ENCODE results near the gene AASS. TPM values are rescaled to one million over a fixed set of nuclear protein-coding genes. Genes with fewer than 3 reads are reported as not detected.

Gene AASS
- total RNA-seq, 1 experiment from 2014 or later: 11.3 TPM

DNA sequence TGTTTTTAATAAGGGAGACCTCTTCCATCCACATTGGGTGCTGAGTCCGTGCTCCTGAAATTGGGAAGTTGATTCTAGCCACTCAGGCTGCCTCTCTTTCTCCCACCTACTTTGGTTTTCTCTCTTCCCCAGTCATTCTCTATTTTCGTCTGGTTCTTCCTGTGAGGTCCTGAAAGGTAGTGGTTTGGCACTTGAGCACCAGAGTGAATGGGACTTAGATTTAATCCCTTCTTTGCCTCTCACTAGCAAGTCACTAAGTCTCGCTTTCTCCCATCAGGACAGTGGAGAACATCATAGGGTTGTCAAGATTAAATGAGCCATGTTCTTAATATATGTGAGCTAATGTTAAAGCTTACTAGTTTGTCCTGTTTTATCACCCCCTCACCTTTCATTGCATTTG, 4.0 kb upstream of the AASS start:
- Histone ChIP-seq H3K27me3 (replicated peaks; ENCODE audit: control insufficient read depth, insufficient read depth, low read length) (no peaks in the 10 kb centered on the region), H3K9me3 (no peaks in the 10 kb centered on the region), H3K36me3 (ENCODE audit: control insufficient read depth, insufficient read depth, low read length) (no peaks in the 10 kb centered on the region), H3K4me1 (peaks cover 24% of the 10 kb centered on the region), H3K4me3 (ENCODE audit: low read depth, low read length) (no peak overlapping the region)
- no peak for DNase-seq
- ChIA-PET POLR2A (no interaction called here), CTCF (no interaction called here)
- no peak overlapping the region for H3K4me3 Mint-ChIP-seq (ENCODE audit: unreplicated experiment)
- no peak overlapping the region for H3K27ac Mint-ChIP-seq (ENCODE audit: unreplicated experiment)
- H3K36me3 Mint-ChIP-seq (ENCODE audit: insufficient read depth, unreplicated experiment): peaks cover 9% of the 10 kb centered on the region
- TF ChIP-seq, protein P1, sequence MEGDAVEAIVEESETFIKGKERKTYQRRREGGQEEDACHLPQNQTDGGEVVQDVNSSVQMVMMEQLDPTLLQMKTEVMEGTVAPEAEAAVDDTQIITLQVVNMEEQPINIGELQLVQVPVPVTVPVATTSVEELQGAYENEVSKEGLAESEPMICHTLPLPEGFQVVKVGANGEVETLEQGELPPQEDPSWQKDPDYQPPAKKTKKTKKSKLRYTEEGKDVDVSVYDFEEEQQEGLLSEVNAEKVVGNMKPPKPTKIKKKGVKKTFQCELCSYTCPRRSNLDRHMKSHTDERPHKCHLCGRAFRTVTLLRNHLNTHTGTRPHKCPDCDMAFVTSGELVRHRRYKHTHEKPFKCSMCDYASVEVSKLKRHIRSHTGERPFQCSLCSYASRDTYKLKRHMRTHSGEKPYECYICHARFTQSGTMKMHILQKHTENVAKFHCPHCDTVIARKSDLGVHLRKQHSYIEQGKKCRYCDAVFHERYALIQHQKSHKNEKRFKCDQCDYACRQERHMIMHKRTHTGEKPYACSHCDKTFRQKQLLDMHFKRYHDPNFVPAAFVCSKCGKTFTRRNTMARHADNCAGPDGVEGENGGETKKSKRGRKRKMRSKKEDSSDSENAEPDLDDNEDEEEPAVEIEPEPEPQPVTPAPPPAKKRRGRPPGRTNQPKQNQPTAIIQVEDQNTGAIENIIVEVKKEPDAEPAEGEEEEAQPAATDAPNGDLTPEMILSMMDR (IDR thresholded peaks at IDR 0.05; ENCODE audit: insufficient read depth in 1 of 2, low read depth in 1 of 2, low read length in 1 of 2, severe bottlenecking in 1 of 2, unreplicated experiment in 1 of 2): no peak
- no peaks in the 10 kb centered on the region for H3K9me3 Mint-ChIP-seq (ENCODE audit: unreplicated experiment)
- intact Hi-C loops (cut with micrococcal nuclease; ENCODE audit: unreplicated experiment): no loop called here
- H3K4me1 Mint-ChIP-seq (ENCODE audit: low read depth, unreplicated experiment): peaks cover 27% of the 10 kb centered on the region
- BruUV-seq (replicated peaks): no TSS peak
- no peaks in the 10 kb centered on the region for H3K27me3 Mint-ChIP-seq (ENCODE audit: insufficient read depth, unreplicated experiment)

DNA sequence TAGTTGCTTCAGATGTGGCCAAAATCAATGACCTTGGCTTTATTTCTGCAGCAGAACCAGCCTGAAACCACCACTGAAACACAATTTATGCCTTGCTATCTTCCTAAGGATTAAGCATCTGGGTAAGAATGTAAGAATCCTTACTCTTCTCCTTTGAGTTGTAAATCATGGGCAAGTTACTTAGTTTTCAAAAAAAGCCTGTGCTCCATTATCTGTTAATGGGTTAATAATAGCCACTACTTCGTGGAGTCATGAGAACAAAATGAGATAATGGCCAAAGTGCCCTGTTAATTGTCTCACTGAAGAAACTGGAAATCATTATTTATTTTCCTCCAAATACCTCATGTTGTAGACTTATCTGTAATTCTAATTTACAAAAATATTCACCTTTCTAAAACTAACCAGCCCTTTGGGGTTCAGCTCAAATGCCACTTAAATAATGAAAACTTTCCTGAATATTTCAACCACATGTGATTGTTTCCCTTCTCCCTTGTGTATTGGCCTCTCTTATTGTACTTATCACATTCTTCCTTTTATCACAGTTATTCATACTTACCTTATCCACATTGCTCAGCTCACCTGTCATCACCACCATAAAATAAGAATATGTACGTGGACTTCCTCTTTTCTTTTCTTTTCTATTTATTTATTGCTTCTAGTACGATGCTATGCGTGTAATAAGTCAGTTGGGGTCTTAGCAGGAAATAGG, 2.0 kb upstream of the AASS start:
- no peak overlapping the region for H3K4me3 ChIP-seq (ENCODE audit: low read depth, low read length)
- no peak for DNase-seq
- H3K36me3 Mint-ChIP-seq (ENCODE audit: insufficient read depth, unreplicated experiment): peaks cover 9% of the 10 kb centered on the region
- peaks cover 24% of the 10 kb centered on the region for H3K4me1 ChIP-seq
- no TSS peak for BruUV-seq (replicated peaks)
- no peaks in the 10 kb centered on the region for H3K27me3 Mint-ChIP-seq (ENCODE audit: insufficient read depth, unreplicated experiment)
- H3K9me3 Mint-ChIP-seq (ENCODE audit: unreplicated experiment): no peaks in the 10 kb centered on the region
- no peaks in the 10 kb centered on the region for H3K9me3 ChIP-seq
- H3K27me3 ChIP-seq (replicated peaks; ENCODE audit: control insufficient read depth, insufficient read depth, low read length): no peaks in the 10 kb centered on the region
- ChIA-PET CTCF (no interaction called here), POLR2A (no interaction called here)
- peaks cover 23% of the 10 kb centered on the region for H3K4me1 Mint-ChIP-seq (ENCODE audit: low read depth, unreplicated experiment)
- TF ChIP-seq, protein P1 (IDR thresholded peaks at IDR 0.05; ENCODE audit: insufficient read depth in 1 of 2, low read depth in 1 of 2, low read length in 1 of 2, severe bottlenecking in 1 of 2, unreplicated experiment in 1 of 2): no peak
- no peak overlapping the region for H3K4me3 Mint-ChIP-seq (ENCODE audit: unreplicated experiment)
- no peaks in the 10 kb centered on the region for H3K36me3 ChIP-seq (ENCODE audit: control insufficient read depth, insufficient read depth, low read length)
- H3K27ac Mint-ChIP-seq (ENCODE audit: unreplicated experiment): peak overlapping the region; percentile 78
- intact Hi-C loops (cut with micrococcal nuclease; ENCODE audit: unreplicated experiment): no loop called here

DNA sequence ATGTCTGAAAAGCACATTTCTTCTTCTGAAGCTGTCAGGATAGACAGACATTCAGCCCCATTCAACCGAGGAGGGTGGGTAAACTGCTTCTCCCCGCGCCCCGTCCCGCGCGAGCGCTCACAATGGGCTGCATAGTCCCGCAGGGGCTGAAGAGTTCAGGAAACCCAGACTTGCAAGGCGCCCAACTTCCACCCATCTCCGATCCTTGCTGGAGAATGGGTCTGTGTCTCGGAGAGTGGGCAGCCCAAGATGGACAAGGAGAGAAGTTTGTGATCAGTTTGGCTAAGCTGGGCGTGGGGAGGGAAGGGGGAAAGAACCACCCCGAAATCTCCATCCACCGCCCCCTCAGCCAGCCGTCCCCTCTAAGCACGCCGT, 686 bp downstream of the AASS start:
- Histone ChIP-seq H3K27me3 (replicated peaks; ENCODE audit: control insufficient read depth, insufficient read depth, low read length) (no peaks in the 10 kb centered on the region), H3K4me3 (ENCODE audit: low read depth, low read length) (peak overlapping the region; percentile 51), H3K9me3 (no peaks in the 10 kb centered on the region), H3K4me1 (peaks cover 24% of the 10 kb centered on the region), H3K36me3 (ENCODE audit: control insufficient read depth, insufficient read depth, low read length) (no peaks in the 10 kb centered on the region)
- ChIA-PET CTCF (interaction anchor here (0.6 to 0.7 kb wide), 2 partner anchors 40 to 237 kb away, joined by 3 to 21 read pairs; no protein-coding TSS in a partner anchor), POLR2A (no interaction called here)
- intact Hi-C loops (cut with micrococcal nuclease; ENCODE audit: unreplicated experiment): no loop called here
- Mint-ChIP-seq H3K27ac (ENCODE audit: unreplicated experiment) (peak overlapping the region; percentile 89), H3K4me1 (ENCODE audit: low read depth, unreplicated experiment) (peaks cover 20% of the 10 kb centered on the region), H3K27me3 (ENCODE audit: insufficient read depth, unreplicated experiment) (no peaks in the 10 kb centered on the region), H3K9me3 (ENCODE audit: unreplicated experiment) (no peaks in the 10 kb centered on the region), H3K36me3 (ENCODE audit: insufficient read depth, unreplicated experiment) (peaks cover 9% of the 10 kb centered on the region), H3K4me3 (ENCODE audit: unreplicated experiment) (peak overlapping the region; percentile 89)
- BruUV-seq (replicated peaks): no TSS peak
- no peak for DNase-seq
- TF ChIP-seq, protein P1 (IDR thresholded peaks at IDR 0.05; ENCODE audit: insufficient read depth in 1 of 2, low read depth in 1 of 2, low read length in 1 of 2, severe bottlenecking in 1 of 2, unreplicated experiment in 1 of 2): no peak
